Measurements from ENCODE around the gene AMMECR1.
A peak's percentile ranks its signal among the peaks of the same experiment; 100 is the strongest.

GRCh38 chrX:110341189-110342035 is 23.5 kb upstream of the AMMECR1 start:
- no peak for TF ChIP-seq EZH2 (IDR thresholded peaks at IDR 0.05; ENCODE audit: insufficient read depth, poor library complexity, severe bottlenecking)
- 0 out of 2 replicates have a peak, but pooled peaks have one; percentile 75 for TF ChIP-seq EZH2phosphoT487 (IDR thresholded peaks at IDR 0.05; ENCODE audit: insufficient read depth, low read depth)

All from GM23248 (cell line).